Measurements from ENCODE around the gene SLC35A2. TPM values are rescaled to one million over a fixed set of nuclear protein-coding genes. Genes with fewer than 3 reads are reported as not detected.
"Not testable (repeated sequence)": the region's sequence is repeated elsewhere in the genome, so short reads cannot be mapped to it uniquely, and the experiment has no call there.

The SLC35A2 gene
- polyA plus RNA-seq, 4 donors, result 30.4 to 37.3 (median 33.0) TPM

- not testable (repeated sequence) for DNase-seq (ENCODE audit: low read depth in 4 of 4, low spot score in 2 of 4)
Measured at GRCh38 chrX:48854121-48854804, 57.2 kb downstream of the SLC35A2 start.

DNA sequence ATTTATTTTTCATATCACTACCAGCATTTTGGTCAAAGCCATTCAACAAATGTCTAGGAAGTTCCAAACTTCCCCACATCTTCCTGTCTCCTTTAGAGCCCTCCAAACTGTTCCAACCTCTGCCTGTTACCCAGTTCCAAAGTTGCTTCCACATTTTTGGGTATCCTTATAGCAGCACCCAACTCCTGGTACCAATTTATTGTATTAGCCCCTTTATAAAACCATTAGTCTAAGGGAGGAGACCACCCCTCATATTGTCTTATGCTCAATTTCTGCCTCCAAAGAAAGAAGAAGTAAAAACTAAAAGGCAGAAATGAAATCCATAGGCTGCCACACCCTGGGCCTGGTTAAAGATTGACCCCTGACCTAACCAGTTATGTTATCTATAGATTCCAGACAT lies 58.0 kb downstream of the SLC35A2 start:
- DNase-seq (ENCODE audit: low read depth in 4 of 4, low spot score in 2 of 4), result not testable (repeated sequence)

Other genes starting within 250 kb of the SLC35A2 start
- 1 to 10 TPM; 2.8 to 5.0 (median 3.2) TPM for gene WAS, start 227.8 kb downstream of the SLC35A2 start, polyA plus RNA-seq (ENCODE audit: insufficient read length in 4 of 4)
- gene SUV39H1, start 214.9 kb downstream of the SLC35A2 start, polyA plus RNA-seq (ENCODE audit: insufficient read length in 4 of 4), result 1 to 10 TPM; 6.2 to 8.1 (median 6.8) TPM
- 1 to 10 TPM; 1.4 to 1.9 (median 1.7) TPM for gene GLOD5, start 149.9 kb downstream of the SLC35A2 start, polyA plus RNA-seq (ENCODE audit: insufficient read length in 4 of 4)
- 1 to 10 TPM in 1 of 4 donors, under 1 TPM in 3; 0.38 to 1.3 (median 0.87) TPM for gene GATA1, start 125.1 kb downstream of the SLC35A2 start, polyA plus RNA-seq (ENCODE audit: insufficient read length in 4 of 4)
- gene HDAC6, start 109.6 kb downstream of the SLC35A2 start, polyA plus RNA-seq (ENCODE audit: insufficient read length in 4 of 4), result 100 to 1,000 TPM; 135 to 220 (median 177) TPM
- gene ERAS, start 85.1 kb downstream of the SLC35A2 start, polyA plus RNA-seq (ENCODE audit: insufficient read length in 4 of 4), result under 1 TPM in 2 of 4 donors, not detected in 2; 0.16 to 0.36 TPM
- gene PCSK1N, start 76.0 kb downstream of the SLC35A2 start, polyA plus RNA-seq (ENCODE audit: insufficient read length in 4 of 4), result 10 to 100 TPM in 2 of 4 donors, 1 to 10 TPM in 2; 8.4 to 22.7 (median 14.5) TPM
- gene TIMM17B, start 13.9 kb downstream of the SLC35A2 start, polyA plus RNA-seq (ENCODE audit: insufficient read length in 4 of 4), result 10 to 100 TPM; 37.2 to 61.4 (median 50.1) TPM
- gene PQBP1, start 13.7 kb downstream of the SLC35A2 start, polyA plus RNA-seq (ENCODE audit: insufficient read length in 4 of 4), result 10 to 100 TPM; 73.1 to 89.9 (median 77.8) TPM
- gene PIM2, start 7.4 kb upstream of the SLC35A2 start, polyA plus RNA-seq (ENCODE audit: insufficient read length in 4 of 4), result 1 to 10 TPM; 5.9 to 8.8 (median 7.4) TPM
- 10 to 100 TPM; 62.5 to 72.7 (median 67.7) TPM for gene OTUD5, start 46.0 kb upstream of the SLC35A2 start, polyA plus RNA-seq (ENCODE audit: insufficient read length in 4 of 4)
- gene KCND1, start 60.2 kb upstream of the SLC35A2 start, polyA plus RNA-seq (ENCODE audit: insufficient read length in 4 of 4), result 1 to 10 TPM; 2.3 to 3.4 (median 2.8) TPM
- 10 to 100 TPM; 36.0 to 72.1 (median 51.3) TPM for gene GRIPAP1, start 90.6 kb upstream of the SLC35A2 start, polyA plus RNA-seq (ENCODE audit: insufficient read length in 4 of 4)
- gene TFE3, start 131.7 kb upstream of the SLC35A2 start, polyA plus RNA-seq (ENCODE audit: insufficient read length in 4 of 4), result 10 to 100 TPM; 26.9 to 39.1 (median 33.8) TPM
- 10 to 100 TPM in 3 of 4 donors, 1 to 10 TPM in 1; 7.9 to 20.0 (median 13.0) TPM for gene CCDC120, start 147.4 kb upstream of the SLC35A2 start, polyA plus RNA-seq (ENCODE audit: insufficient read length in 4 of 4)
- gene PRAF2, start 162.4 kb upstream of the SLC35A2 start, polyA plus RNA-seq (ENCODE audit: insufficient read length in 4 of 4), result 10 to 100 TPM; 31.6 to 46.2 (median 41.1) TPM
- 10 to 100 TPM; 53.7 to 63.8 (median 61.5) TPM for gene WDR45, start 168.2 kb upstream of the SLC35A2 start, polyA plus RNA-seq (ENCODE audit: insufficient read length in 4 of 4)
- 10 to 100 TPM; 23.8 to 27.6 (median 25.0) TPM for gene GPKOW, start 212.1 kb upstream of the SLC35A2 start, polyA plus RNA-seq (ENCODE audit: insufficient read length in 4 of 4)